Fibroblast of mammary gland (primary cell): ENCODE results near the gene DIS3L2.

ENCODE experiments used
- DNase-seq: peaks from one replicate; pipeline ENCODE4 v3.0.0-alpha.2; 2010; ENCODE audit warnings: low read depth
- H3K4me3 ChIP-seq: 2 replicates; pipeline ENCODE4 v1.5.1; 2011; ENCODE audit warnings: low read depth, mild to moderate bottlenecking, low read length, moderate library complexity; ENCODE audit not compliant: control insufficient read depth
- TF ChIP-seq, protein P1 (sequence below): conservative IDR thresholded peaks from 2 replicates; pipeline ENCODE4 v1.5.1; 2011; ENCODE audit warnings: low read depth, low read length, inconsistent platforms; ENCODE audit not compliant: control insufficient read depth, insufficient read depth

Gene DIS3L2

DNA sequence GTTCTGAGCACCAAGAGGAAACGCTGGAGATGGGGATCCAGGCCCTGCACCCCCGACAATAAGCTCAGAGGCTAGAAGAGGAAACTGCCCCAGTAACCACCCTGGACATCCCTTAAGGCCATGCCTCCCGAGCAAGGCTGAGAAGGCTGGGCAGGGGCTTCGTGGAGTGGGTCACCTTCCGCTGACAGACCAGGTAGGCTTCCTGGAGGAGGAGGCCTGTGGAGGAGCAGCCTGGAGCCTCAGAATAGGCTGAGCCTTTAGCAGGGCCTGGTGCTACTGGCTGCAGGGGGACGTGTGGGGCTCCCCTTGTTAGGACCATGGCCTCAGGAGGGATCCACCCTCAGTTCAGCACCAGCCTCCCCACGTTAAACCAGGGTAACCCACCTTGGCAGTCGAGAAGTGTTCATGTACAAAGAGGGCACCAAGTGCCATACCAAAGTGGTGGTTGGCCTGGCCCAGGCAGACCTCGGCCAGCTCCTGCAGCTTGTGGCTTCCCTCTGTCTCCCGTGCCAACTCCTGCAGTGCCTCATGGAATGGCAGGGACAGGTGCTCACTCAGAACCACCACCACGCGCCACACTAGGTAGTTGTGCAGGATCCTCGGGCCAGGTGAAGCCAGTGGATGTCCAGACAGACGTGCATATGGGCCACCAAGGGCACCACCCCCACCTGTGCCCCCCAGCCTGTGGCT is 388.6 kb downstream of the DIS3L2 start:
- H3K4me3 ChIP-seq: no peak overlapping the region
- no peak for DNase-seq
- TF ChIP-seq, protein P1, sequence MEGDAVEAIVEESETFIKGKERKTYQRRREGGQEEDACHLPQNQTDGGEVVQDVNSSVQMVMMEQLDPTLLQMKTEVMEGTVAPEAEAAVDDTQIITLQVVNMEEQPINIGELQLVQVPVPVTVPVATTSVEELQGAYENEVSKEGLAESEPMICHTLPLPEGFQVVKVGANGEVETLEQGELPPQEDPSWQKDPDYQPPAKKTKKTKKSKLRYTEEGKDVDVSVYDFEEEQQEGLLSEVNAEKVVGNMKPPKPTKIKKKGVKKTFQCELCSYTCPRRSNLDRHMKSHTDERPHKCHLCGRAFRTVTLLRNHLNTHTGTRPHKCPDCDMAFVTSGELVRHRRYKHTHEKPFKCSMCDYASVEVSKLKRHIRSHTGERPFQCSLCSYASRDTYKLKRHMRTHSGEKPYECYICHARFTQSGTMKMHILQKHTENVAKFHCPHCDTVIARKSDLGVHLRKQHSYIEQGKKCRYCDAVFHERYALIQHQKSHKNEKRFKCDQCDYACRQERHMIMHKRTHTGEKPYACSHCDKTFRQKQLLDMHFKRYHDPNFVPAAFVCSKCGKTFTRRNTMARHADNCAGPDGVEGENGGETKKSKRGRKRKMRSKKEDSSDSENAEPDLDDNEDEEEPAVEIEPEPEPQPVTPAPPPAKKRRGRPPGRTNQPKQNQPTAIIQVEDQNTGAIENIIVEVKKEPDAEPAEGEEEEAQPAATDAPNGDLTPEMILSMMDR: no peak

DNA sequence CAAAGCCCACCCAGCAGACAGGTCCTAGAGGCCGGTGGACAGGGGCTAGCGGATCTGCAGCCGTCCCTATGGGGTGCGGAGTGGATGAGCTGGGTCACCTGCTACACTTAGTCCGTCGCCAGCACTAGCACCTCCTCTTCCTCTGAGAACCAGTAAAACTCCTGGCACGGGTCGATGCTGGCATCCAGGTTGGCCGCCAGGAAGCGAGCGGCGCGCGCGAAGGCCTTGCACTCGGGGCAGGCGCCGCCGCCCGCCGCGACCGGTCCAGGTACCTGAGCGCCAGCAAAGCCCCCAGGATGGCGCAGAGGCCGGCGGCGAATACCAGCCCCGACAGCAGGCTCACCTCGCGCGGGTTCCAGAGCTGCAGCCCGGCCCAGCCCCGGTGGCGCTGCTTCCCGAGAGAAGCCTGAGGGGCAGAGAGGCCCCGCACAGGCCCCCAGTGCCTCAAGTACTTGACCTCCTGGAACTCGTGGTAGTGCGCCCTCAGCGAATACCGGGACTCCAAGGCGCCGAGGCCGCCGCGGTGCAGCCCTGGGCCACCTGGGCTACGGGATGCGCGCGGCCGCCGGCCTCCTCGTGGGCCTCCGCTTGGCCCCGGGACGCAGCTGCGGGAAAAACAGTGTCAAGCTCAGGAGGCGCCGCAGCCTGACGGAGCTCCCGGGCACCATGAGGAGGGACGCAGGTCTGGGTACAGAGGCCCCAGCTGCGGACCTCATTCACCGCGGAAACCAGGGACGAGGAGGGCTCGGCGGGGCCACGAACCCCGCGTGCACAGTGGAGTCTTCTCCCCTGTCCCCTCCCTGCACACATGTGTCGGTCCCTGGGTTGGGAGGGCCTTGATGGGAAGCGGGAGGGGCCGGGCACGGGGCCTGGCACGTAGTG is 389.5 kb downstream of the DIS3L2 start:
- TF ChIP-seq, protein P1: no peak
- no peak for DNase-seq
- H3K4me3 ChIP-seq: no peak overlapping the region

DNA sequence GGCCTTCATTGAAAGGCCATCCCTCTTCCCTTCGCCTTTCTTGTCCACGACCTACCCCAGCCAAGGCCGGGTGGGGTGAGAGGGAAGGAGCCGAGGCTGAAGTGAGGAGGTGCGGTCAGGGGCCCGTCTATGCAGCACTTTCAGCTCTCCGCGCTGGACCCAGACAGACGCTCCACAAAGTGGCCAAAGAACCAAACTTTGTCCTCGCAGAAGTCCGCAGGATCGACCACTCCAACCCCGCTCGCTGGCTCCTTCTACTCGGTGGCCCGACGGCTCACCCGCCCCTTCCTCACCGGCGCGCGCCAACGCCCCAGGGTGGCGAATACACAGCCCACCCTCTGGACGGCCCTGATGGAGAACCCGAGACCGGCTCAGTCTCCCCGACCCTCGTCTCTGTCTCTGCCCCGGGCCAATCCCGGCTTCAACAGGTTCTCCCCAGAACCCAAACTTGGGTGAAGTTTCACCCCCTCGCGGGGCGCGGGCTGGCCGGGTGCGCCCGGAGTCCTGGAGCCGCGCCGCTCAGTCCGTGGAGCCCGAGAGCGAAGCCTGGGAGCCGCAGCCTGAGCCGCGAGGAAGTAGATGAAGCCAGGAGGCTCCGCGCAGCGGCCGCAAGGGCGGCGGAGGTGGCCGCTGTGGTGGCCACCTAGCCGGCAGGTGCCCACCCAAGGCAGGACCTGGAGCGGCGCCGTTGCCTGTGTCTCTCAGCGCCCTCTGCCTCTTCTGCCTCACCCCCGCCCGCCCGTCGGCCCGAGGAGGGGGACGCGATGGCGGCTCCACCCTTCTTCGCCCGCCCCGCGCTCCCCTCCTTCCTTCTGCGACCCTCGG is 390.4 kb downstream of the DIS3L2 start:
- DNase-seq: no peak
- H3K4me3 ChIP-seq: no peak overlapping the region
- TF ChIP-seq, protein P1: no peak

DNA sequence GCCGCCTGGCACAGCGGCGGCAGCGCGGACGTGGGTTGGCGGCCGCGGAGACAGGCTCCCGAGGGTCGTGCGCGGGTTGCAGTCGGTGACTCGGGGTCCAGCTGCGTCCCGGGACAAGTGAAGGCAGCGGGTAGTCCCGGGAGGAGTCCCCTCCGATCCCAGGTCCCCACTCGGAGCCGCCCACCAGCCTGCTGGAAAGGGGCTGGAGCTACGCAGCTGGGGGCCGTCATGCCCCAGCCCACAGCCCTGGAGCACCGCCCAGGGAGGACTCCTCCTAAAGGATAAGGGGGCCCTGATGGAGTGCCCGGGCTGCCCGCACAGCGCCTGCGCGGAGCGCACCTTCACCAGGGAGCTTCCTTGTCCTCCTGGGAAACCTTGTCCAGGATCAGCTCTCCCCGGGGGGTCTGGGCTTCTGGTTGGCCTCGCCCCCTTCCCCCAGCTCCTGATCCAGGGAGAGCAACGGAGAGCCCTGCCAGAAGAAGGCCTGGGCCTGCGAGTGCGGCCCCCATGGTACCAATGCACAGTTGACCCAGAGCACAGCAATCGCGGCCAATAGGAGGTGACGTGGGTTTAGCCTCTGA is 391.1 kb downstream of the DIS3L2 start:
- TF ChIP-seq, protein P1: no peak
- DNase-seq: no peak
- H3K4me3 ChIP-seq: no peak overlapping the region

DNA sequence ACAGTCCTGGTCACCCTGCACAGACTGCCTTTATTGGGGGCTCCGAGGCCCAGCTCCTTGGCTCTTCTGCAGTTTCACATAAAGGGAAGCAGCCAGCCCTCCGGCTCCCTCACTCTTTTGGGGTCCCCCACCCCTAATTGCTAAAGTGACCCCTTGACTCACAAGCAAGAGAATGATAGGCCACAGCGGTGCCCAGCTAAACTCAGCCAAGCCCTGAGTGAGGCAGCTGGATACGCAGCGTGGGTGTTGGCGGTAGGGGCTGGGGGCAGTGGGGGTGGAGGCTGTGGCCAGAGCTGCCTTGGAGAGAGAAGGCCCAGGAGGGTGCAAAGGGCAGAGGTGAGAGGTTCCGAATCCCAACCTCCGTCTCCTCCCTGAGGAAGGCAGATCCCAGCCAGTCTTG is 391.6 kb downstream of the DIS3L2 start:
- TF ChIP-seq, protein P1: no peak
- no peak for DNase-seq
- H3K4me3 ChIP-seq: no peak overlapping the region

DNA sequence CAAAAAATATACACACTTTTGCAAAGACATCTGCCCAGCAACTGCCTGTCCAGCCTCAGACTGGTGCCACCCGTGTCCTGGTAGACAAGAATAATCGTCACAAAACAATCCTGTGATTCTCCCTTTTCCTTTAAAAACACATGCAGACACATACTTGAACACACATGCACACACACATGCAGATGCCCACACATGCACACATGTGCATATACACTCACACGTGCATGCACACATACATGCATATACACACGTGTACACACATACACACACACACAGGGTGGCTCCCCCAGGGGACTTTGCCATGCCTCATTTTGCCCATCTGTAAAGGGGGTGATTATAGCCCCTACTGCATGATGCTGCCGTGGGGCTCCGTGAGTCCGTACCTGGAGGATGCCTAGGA is 392.1 kb downstream of the DIS3L2 start:
- no peak for DNase-seq
- no peak overlapping the region for H3K4me3 ChIP-seq
- TF ChIP-seq, protein P1: no peak
